Testis (tissue), 2 donors: ENCODE results near the gene SPSB3.

Experiments used
- POLR2A ChIP-seq: fragments of 450-650 bp; IDR thresholded peaks from one replicate; pipeline ENCODE4 v1.6.1; 2017; ENCODE audit warnings: antibody characterized with exemption, mild to moderate bottlenecking, moderate library complexity
- TF ChIP-seq, protein P1 (sequence below), 3 experiments: fragments of 450-650 bp in 2 of 3; fragments of 200-600 bp in 1 of 3; sonication (generic) in 1 of 3; IDR thresholded peaks; one replicate each; pipeline ENCODE4 v1.5.1; 2016 to 2019; ENCODE audit warnings: antibody characterized with exemption in 3 of 3, mild to moderate bottlenecking in 2 of 3, moderate library complexity in 1 of 3

DNA sequence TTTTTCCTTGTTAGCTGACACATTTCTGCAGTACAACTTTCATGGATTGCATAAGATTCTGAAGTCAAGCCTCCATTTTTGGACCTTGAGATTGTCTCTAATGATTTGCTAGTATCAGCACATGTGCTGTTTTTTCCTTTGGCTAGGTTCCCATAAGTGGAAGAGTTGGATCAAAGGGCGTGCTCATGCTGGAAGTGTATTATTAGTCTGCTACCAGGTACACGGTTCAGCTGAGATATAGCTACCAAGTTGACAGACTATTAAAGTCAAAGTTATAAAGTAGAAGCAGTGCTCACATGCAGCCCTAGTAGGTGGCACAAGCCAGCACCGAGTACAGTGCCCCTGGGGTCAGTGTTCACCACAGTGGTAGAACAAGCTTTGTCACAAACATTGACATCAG, 47.8 kb upstream of the SPSB3 start:
- TF ChIP-seq, protein P1, sequence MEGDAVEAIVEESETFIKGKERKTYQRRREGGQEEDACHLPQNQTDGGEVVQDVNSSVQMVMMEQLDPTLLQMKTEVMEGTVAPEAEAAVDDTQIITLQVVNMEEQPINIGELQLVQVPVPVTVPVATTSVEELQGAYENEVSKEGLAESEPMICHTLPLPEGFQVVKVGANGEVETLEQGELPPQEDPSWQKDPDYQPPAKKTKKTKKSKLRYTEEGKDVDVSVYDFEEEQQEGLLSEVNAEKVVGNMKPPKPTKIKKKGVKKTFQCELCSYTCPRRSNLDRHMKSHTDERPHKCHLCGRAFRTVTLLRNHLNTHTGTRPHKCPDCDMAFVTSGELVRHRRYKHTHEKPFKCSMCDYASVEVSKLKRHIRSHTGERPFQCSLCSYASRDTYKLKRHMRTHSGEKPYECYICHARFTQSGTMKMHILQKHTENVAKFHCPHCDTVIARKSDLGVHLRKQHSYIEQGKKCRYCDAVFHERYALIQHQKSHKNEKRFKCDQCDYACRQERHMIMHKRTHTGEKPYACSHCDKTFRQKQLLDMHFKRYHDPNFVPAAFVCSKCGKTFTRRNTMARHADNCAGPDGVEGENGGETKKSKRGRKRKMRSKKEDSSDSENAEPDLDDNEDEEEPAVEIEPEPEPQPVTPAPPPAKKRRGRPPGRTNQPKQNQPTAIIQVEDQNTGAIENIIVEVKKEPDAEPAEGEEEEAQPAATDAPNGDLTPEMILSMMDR (IDR thresholded peaks at IDR 0.05) = no peak
- no peak for TF ChIP-seq POLR2A
